HG02884 (cell line): ENCODE measurements around the gene CT45A6.
"Not testable (repeated sequence)": the region's sequence is repeated elsewhere in the genome, so short reads cannot be mapped to it uniquely, and the experiment has no call there.

ENCODE experiments used
- ATAC-seq: cut with Tn5 transposase; IDR thresholded peaks from one replicate; pipeline ENCODE4 v1.9.1; 2021; ENCODE audit warnings: mild to moderate bottlenecking, moderate library complexity; ENCODE audit not compliant: unreplicated experiment

The CT45A6 gene, protein sequence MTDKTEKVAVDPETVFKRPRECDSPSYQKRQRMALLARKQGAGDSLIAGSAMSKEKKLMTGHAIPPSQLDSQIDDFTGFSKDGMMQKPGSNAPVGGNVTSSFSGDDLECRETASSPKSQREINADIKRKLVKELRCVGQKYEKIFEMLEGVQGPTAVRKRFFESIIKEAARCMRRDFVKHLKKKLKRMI

DNA sequence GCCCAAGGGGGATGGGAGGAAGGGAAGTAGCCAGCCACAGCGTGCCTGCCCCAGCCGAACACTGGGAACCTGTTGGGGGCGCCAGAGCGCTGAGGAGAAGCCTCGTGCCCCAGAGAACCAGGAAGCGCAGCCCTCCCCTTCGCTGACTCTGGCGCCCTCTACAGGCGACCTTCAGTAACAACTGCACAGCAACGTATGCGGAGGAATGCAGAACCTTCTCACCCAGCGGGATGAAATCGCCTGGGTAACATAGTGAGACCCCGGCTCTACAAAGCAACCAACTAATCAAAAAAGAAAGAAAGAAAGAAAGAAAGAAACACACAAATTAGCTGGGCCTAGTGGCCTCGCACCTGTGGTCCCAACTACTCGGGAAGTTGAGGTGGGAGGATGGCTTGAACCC is at the start of gene CT45A6:
Gene CT45A6 (minus strand): TSS at position 101 of the 400 bp plus-strand sequence. CDS start 3,794 bp downstream, outside the sequence.
- not testable (repeated sequence) for ATAC-seq

DNA sequence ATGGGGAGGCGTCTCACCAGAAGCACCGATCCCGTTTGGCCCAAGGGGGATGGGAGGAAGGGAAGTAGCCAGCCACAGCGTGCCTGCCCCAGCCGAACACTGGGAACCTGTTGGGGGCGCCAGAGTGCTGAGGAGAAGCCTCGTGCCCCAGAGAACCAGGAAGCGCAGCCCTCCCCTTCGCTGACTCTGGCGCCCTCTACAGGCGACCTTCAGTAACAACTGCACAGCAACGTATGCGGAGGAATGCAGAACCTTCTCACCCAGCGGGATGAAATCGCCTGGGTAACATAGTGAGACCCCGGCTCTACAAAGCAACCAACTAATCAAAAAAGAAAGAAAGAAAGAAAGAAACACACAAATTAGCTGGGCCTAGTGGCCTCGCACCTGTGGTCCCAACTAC is 34.6 kb upstream of the CT45A6 start, which contains the start of gene CT45A7:
Gene CT45A7 (minus strand): TSS at position 101 of the 400 bp plus-strand sequence. CDS start 3,747 bp downstream, outside the sequence.
- not testable (repeated sequence) for ATAC-seq

DNA sequence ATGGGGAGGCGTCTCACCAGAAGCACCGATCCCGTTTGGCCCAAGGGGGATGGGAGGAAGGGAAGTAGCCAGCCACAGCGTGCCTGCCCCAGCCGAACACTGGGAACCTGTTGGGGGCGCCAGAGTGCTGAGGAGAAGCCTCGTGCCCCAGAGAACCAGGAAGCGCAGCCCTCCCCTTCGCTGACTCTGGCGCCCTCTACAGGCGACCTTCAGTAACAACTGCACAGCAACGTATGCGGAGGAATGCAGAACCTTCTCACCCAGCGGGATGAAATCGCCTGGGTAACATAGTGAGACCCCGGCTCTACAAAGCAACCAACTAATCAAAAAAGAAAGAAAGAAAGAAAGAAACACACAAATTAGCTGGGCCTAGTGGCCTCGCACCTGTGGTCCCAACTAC is 17.3 kb upstream of the CT45A6 start, which contains the start of gene CT45A2:
Gene CT45A2 (minus strand): TSS at position 101 of the 400 bp plus-strand sequence. CDS start 3,747 bp downstream, outside the sequence.
- not testable (repeated sequence) for ATAC-seq

DNA sequence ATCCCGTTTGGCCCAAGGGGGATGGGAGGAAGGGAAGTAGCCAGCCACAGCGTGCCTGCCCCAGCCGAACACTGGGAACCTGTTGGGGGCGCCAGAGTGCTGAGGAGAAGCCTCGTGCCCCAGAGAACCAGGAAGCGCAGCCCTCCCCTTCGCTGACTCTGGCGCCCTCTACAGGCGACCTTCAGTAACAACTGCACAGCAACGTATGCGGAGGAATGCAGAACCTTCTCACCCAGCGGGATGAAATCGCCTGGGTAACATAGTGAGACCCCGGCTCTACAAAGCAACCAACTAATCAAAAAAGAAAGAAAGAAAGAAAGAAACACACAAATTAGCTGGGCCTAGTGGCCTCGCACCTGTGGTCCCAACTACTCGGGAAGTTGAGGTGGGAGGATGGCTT is 17.2 kb downstream of the CT45A6 start, which contains the start of gene CT45A5:
Gene CT45A5 (minus strand): TSS at position 101 of the 400 bp plus-strand sequence. CDS start 3,774 bp downstream, outside the sequence.
- ATAC-seq: not testable (repeated sequence)

DNA sequence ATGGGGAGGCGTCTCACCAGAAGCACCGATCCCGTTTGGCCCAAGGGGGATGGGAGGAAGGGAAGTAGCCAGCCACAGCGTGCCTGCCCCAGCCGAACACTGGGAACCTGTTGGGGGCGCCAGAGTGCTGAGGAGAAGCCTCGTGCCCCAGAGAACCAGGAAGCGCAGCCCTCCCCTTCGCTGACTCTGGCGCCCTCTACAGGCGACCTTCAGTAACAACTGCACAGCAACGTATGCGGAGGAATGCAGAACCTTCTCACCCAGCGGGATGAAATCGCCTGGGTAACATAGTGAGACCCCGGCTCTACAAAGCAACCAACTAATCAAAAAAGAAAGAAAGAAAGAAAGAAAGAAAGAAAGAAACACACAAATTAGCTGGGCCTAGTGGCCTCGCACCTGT is 34.5 kb downstream of the CT45A6 start, which contains the start of gene CT45A3:
Gene CT45A3 (minus strand): TSS at position 101 of the 400 bp plus-strand sequence. CDS start 3,747 bp downstream, outside the sequence.
- not testable (repeated sequence) for ATAC-seq

DNA sequence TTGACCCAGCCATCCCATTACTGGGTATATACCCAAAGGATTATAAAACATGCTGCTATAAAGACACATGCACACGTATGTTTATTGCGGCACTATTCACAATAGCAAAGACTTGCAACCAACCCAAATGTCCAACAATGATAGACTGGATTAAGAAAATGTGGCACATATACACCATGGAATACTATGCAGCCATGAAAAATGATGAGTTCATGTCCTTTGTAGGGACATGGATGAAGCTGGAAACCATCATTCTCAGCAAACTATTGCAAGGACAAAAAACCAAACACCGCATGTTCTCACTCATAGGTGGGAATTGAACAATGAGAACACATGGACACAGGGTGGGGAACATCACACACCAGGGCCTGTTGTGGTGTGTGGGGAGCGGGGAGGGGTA is 57.8 kb downstream of the CT45A6 start:
- ATAC-seq: not testable (repeated sequence)
